Measurements from ENCODE around the gene PANK4. TPM values are rescaled to one million over a fixed set of nuclear protein-coding genes. Genes with fewer than 3 reads are reported as not detected.

Gene PANK4
- polyA plus RNA-seq, 1 donor (not counting 4 experiments of a cell fraction or from before 2014, with no cell fraction given): 14.5 TPM

GRCh38 chr1:2486558-2486957 is 39.8 kb downstream of the PANK4 start:
- Histone ChIP-seq H2AFZ (ENCODE audit: control insufficient read depth, low read length) (no peak overlapping the region), H3K4me2 (ENCODE audit: control insufficient read depth, extremely low read depth, insufficient read depth, low read depth, low read length) (no peak overlapping the region), H3K4me3 (ENCODE audit: control insufficient read depth in 2 of 3, extremely low read depth in 1 of 3, insufficient read depth in 2 of 3, low read depth in 1 of 3, low read length in 3 of 3) (no peak overlapping the region), H4K20me1 (ENCODE audit: control insufficient read depth, extremely low read depth, insufficient read depth, low read length) (peaks cover 21% of the 10 kb centered on the region), H3K9ac (ENCODE audit: control insufficient read depth, extremely low read depth, insufficient read depth, low read length) (no peak overlapping the region), H3K79me2 (ENCODE audit: control insufficient read depth, insufficient read depth, low read length) (peaks cover 11% of the 10 kb centered on the region), H3K27me3 (ENCODE audit: control insufficient read depth, extremely low read depth, insufficient read depth, low read length) (no peaks in the 10 kb centered on the region), H3K27ac (ENCODE audit: control insufficient read depth, insufficient read depth, low read length) (no peak overlapping the region), H3K36me3 (ENCODE audit: control insufficient read depth in 2 of 2, extremely low read depth in 1 of 2, insufficient read depth in 2 of 2, low read length in 2 of 2) (peaks cover 53 to 56% of the 10 kb centered on the region in 2 experiments), H3K4me1 (ENCODE audit: control insufficient read depth, extremely low read depth, insufficient read depth, low read length) (peaks cover 5% of the 10 kb centered on the region), H3K9me3 (ENCODE audit: control insufficient read depth, low read depth, low read length) (no peaks in the 10 kb centered on the region), H3K9me1 (ENCODE audit: control insufficient read depth, extremely low read depth, insufficient read depth, low read length) (no peaks in the 10 kb centered on the region)
- DNase-seq (ENCODE audit: low read depth, low spot score): no peak
- dilution Hi-C loops (cut with MboI; ENCODE audit: extremely low pct_ligation_motif_present, low sequenced_read_pairs): no loop called here
- no peak for FAIRE-seq
- TF ChIP-seq EZH2 (IDR thresholded peaks at IDR 0.05; ENCODE audit: low read length) (no peak), CTCF (optimal IDR thresholded peaks at IDR 0.05 in 1 of 3, IDR thresholded peaks at IDR 0.05 in 1 of 3, conservative IDR thresholded peaks at IDR 0.05 in 1 of 3; ENCODE audit: extremely low read depth in 1 of 3, insufficient read depth in 2 of 3, low read length in 3 of 3) (no peak)

- Histone ChIP-seq H3K27ac (ENCODE audit: control insufficient read depth, insufficient read depth, low read length) (no peak overlapping the region), H4K20me1 (ENCODE audit: control insufficient read depth, extremely low read depth, insufficient read depth, low read length) (peaks cover 23% of the 10 kb centered on the region), H3K4me1 (ENCODE audit: control insufficient read depth, extremely low read depth, insufficient read depth, low read length) (peaks cover 10% of the 10 kb centered on the region), H3K4me2 (ENCODE audit: control insufficient read depth, extremely low read depth, insufficient read depth, low read depth, low read length) (no peak overlapping the region), H3K9me3 (ENCODE audit: control insufficient read depth, low read depth, low read length) (no peaks in the 10 kb centered on the region), H3K79me2 (ENCODE audit: control insufficient read depth, insufficient read depth, low read length) (peaks cover 11% of the 10 kb centered on the region), H3K9me1 (ENCODE audit: control insufficient read depth, extremely low read depth, insufficient read depth, low read length) (no peaks in the 10 kb centered on the region), H2AFZ (ENCODE audit: control insufficient read depth, low read length) (no peak overlapping the region), H3K9ac (ENCODE audit: control insufficient read depth, extremely low read depth, insufficient read depth, low read length) (no peak overlapping the region), H3K36me3 (ENCODE audit: control insufficient read depth in 2 of 2, extremely low read depth in 1 of 2, insufficient read depth in 2 of 2, low read length in 2 of 2) (peaks cover 48 to 53% of the 10 kb centered on the region in 2 experiments), H3K4me3 (ENCODE audit: control insufficient read depth in 2 of 3, extremely low read depth in 1 of 3, insufficient read depth in 2 of 3, low read depth in 1 of 3, low read length in 3 of 3) (no peak overlapping the region), H3K27me3 (ENCODE audit: control insufficient read depth, extremely low read depth, insufficient read depth, low read length) (no peaks in the 10 kb centered on the region)
- dilution Hi-C loops (cut with MboI; ENCODE audit: extremely low pct_ligation_motif_present, low sequenced_read_pairs): no loop called here
- DNase-seq (ENCODE audit: low read depth, low spot score) (no peak), FAIRE-seq (no peak)
- TF ChIP-seq CTCF (optimal IDR thresholded peaks at IDR 0.05 in 1 of 3, IDR thresholded peaks at IDR 0.05 in 1 of 3, conservative IDR thresholded peaks at IDR 0.05 in 1 of 3; ENCODE audit: extremely low read depth in 1 of 3, insufficient read depth in 2 of 3, low read length in 3 of 3) (no peak), EZH2 (IDR thresholded peaks at IDR 0.05; ENCODE audit: low read length) (no peak)
Observed at GRCh38 chr1:2486041-2486440, 40.4 kb downstream of the PANK4 start.

All from keratinocyte (primary cell).